ENCODE data around the gene FHL3. TPM values are rescaled to one million over a fixed set of nuclear protein-coding genes. Genes with fewer than 3 reads are reported as not detected.

The FHL3 gene
- total and polyA plus RNA-seq, 9 of the 15 experiments (the other 6 are each of a cell fraction or from before 2014, with no cell fraction given) = 6.1 to 144 (median 34.1) TPM

DNA sequence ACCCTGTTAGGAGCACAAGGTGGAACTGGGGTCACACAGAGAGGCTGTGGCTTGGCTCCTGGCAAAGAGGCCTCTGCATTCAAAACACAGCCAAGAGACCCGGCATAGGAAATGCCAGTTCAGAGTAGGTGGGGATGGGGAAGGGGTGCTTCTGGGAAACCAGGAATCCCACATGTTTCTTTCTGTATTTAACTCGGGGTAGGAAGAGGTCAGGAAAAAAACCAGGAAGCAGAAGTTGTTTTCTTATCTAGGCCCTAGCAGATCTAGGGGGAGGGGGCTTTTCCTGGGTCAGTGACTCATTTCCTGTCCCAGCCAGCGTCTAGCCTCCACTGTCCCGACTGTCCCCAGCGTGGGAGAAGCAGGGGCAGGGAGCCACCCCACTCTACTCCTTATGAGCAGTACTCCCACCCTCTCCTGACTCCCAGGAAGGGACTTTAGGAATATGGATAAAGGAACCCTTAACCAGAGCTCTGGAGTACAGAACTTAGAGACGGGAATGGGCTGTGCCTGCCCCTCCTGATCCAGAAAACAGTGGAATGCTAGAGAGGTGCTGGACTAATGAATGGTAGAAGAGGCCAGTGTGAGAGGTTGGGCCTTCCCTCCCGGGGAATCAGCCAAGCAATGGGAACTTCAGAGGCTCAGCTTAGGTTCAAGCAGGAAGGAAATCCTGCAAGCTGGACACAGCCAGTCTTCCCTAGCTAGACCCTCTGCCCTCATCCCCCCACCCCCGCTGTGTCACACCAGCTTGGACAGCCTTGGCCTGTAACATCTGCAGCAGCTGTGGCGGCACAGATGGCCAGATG is 5.7 kb downstream of the FHL3 start (continued):
- TF ChIP-seq, protein P1, sequence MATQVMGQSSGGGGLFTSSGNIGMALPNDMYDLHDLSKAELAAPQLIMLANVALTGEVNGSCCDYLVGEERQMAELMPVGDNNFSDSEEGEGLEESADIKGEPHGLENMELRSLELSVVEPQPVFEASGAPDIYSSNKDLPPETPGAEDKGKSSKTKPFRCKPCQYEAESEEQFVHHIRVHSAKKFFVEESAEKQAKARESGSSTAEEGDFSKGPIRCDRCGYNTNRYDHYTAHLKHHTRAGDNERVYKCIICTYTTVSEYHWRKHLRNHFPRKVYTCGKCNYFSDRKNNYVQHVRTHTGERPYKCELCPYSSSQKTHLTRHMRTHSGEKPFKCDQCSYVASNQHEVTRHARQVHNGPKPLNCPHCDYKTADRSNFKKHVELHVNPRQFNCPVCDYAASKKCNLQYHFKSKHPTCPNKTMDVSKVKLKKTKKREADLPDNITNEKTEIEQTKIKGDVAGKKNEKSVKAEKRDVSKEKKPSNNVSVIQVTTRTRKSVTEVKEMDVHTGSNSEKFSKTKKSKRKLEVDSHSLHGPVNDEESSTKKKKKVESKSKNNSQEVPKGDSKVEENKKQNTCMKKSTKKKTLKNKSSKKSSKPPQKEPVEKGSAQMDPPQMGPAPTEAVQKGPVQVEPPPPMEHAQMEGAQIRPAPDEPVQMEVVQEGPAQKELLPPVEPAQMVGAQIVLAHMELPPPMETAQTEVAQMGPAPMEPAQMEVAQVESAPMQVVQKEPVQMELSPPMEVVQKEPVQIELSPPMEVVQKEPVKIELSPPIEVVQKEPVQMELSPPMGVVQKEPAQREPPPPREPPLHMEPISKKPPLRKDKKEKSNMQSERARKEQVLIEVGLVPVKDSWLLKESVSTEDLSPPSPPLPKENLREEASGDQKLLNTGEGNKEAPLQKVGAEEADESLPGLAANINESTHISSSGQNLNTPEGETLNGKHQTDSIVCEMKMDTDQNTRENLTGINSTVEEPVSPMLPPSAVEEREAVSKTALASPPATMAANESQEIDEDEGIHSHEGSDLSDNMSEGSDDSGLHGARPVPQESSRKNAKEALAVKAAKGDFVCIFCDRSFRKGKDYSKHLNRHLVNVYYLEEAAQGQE (IDR thresholded peaks at IDR 0.05; ENCODE audit: borderline replicate concordance) = peak; percentile 62
- TF ChIP-seq, protein P1 (CRISPR knock-in tag; IDR thresholded peaks at IDR 0.05; ENCODE audit: low read depth) = 0 out of 2 replicates have a peak, but pooled peaks have one; percentile 41
- TF ChIP-seq MAFK (IDR thresholded peaks at IDR 0.05; ENCODE audit: low read length) (no peak), SMARCE1 (IDR thresholded peaks at IDR 0.05) (peak; percentile 100), PML (IDR thresholded peaks at IDR 0.05; ENCODE audit: low read length) (peak; percentile 82), ZNF431 (CRISPR knock-in tag; IDR thresholded peaks at IDR 0.05) (no peak), ETV1 (tag; conservative IDR thresholded peaks at IDR 0.05; ENCODE audit: low read depth) (peak; percentile 99)
- TF ChIP-seq, protein P2, sequence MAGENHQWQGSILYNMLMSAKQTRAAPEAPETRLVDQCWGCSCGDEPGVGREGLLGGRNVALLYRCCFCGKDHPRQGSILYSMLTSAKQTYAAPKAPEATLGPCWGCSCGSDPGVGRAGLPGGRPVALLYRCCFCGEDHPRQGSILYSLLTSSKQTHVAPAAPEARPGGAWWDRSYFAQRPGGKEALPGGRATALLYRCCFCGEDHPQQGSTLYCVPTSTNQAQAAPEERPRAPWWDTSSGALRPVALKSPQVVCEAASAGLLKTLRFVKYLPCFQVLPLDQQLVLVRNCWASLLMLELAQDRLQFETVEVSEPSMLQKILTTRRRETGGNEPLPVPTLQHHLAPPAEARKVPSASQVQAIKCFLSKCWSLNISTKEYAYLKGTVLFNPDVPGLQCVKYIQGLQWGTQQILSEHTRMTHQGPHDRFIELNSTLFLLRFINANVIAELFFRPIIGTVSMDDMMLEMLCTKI (IDR thresholded peaks at IDR 0.05; ENCODE audit: partially characterized antibody) = no peak
